ENCODE measurements around the gene TTC9C.

DNA sequence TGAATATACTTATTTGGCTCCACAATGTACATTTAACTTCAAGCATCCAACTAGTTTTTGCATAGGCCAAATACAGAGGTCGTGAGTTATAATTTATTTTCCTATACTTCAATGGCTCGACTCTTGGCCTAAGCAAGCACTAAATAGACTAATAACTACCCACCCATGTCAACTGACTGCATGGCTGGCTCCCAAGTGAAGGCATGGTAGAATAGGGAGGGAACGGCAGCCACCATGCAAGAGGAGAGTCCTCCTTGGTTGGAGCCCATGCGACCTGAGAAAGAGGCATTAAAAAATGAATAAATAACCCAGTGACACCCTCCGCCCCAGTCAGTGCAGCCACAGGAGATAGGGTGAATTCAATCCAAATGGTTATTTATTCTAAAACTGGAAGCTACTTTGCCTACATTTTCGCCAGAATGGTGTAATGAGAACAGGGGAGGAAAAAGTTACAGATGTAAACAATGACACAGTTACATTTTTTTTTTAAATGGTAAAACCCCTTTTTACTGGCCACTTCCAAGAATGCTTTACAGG is 15.9 kb upstream of the TTC9C start:
- TF ChIP-seq POLR2AphosphoS5 (IDR thresholded peaks at IDR 0.05; ENCODE audit: low read depth, low read length), result no peak
- no peak for TF ChIP-seq REST (IDR thresholded peaks at IDR 0.05; ENCODE audit: insufficient read depth in 1 of 2, low read depth in 2 of 2, low read length in 2 of 2)
- TF ChIP-seq TAF1 (IDR thresholded peaks at IDR 0.05; ENCODE audit: borderline replicate concordance, insufficient read depth, low read length), result no peak
- TF ChIP-seq SIN3A (IDR thresholded peaks at IDR 0.05; ENCODE audit: borderline replicate concordance, insufficient read depth, low read length), result no peak
